ENCODE measurements around the gene LMF1. TPM values are rescaled to one million over a fixed set of nuclear protein-coding genes. Genes with fewer than 3 reads are reported as not detected.

Gene LMF1
- total and polyA plus RNA-seq, 9 of the 15 experiments (the other 6 are each of a cell fraction or from before 2014, with no cell fraction given) = 0.11 to 1.6 (median 0.55) TPM; not detected in 1

GRCh38 chr16:964356-965035 is 6.3 kb downstream of the LMF1 start:
- TF ChIP-seq FOXJ2 (tag; IDR thresholded peaks at IDR 0.05) = no peak
- no peak for TF ChIP-seq FOXA1 (IDR thresholded peaks at IDR 0.05; ENCODE audit: borderline replicate concordance)
- no peak for TF ChIP-seq SLC30A9 (CRISPR knock-in tag; IDR thresholded peaks at IDR 0.05)
- TF ChIP-seq NCOA4 (IDR thresholded peaks at IDR 0.05; ENCODE audit: partially characterized antibody) = no peak
- TF ChIP-seq, protein P1, sequence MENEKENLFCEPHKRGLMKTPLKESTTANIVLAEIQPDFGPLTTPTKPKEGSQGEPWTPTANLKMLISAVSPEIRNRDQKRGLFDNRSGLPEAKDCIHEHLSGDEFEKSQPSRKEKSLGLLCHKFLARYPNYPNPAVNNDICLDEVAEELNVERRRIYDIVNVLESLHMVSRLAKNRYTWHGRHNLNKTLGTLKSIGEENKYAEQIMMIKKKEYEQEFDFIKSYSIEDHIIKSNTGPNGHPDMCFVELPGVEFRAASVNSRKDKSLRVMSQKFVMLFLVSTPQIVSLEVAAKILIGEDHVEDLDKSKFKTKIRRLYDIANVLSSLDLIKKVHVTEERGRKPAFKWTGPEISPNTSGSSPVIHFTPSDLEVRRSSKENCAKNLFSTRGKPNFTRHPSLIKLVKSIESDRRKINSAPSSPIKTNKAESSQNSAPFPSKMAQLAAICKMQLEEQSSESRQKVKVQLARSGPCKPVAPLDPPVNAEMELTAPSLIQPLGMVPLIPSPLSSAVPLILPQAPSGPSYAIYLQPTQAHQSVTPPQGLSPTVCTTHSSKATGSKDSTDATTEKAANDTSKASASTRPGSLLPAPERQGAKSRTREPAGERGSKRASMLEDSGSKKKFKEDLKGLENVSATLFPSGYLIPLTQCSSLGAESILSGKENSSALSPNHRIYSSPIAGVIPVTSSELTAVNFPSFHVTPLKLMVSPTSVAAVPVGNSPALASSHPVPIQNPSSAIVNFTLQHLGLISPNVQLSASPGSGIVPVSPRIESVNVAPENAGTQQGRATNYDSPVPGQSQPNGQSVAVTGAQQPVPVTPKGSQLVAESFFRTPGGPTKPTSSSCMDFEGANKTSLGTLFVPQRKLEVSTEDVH (IDR thresholded peaks at IDR 0.05; ENCODE audit: low read depth, partially characterized antibody) = no peak
- TF ChIP-seq CREB1 (IDR thresholded peaks at IDR 0.05) = no peak
- no peak for TF ChIP-seq CREB1 (CRISPR knock-in tag; IDR thresholded peaks at IDR 0.05)
- TF ChIP-seq BRCA1 (IDR thresholded peaks at IDR 0.05) = no peak
- TF ChIP-seq BRCA1 (CRISPR knock-in tag; IDR thresholded peaks at IDR 0.05) = no peak
- no peak for TF ChIP-seq VEZF1 (CRISPR knock-in tag; IDR thresholded peaks at IDR 0.05)
- no peak for TF ChIP-seq ZBTB1 (CRISPR knock-in tag; IDR thresholded peaks at IDR 0.05; ENCODE audit: borderline replicate concordance, low read depth)
- no peak for TF ChIP-seq ZNF512 (tag; IDR thresholded peaks at IDR 0.05)
- no peak for TF ChIP-seq ZNF140 (CRISPR knock-in tag; IDR thresholded peaks at IDR 0.05)
- TF ChIP-seq KAT8 (IDR thresholded peaks at IDR 0.05; ENCODE audit: low read depth) = no peak
- TF ChIP-seq RUNX1 (IDR thresholded peaks at IDR 0.05; ENCODE audit: low read depth) = no peak
- H3K9me3 ChIP-seq (replicated peaks; ENCODE audit: control insufficient read depth, insufficient read depth, low read depth, low read length) = no peaks in the 10 kb centered on the region
- H3K9ac ChIP-seq (ENCODE audit: insufficient read depth in 1 of 2, low read depth in 2 of 2, low read length in 2 of 2) = no peak overlapping the region; a peak in 1 of 4 replicates
- FAIRE-seq (no peak), DNase-seq (ENCODE audit: extremely low read depth in 1 of 4, low spot score in 3 of 4) (no peak), ATAC-seq (no peak)
- intact Hi-C loops (cut with micrococcal nuclease) (no loop called here), in situ Hi-C loops (cut with MboI) (no loop called here)
- no peaks in the 10 kb centered on the region; the same call in 1 of the 2 replicates for H4K20me1 ChIP-seq (replicated peaks; ENCODE audit: control insufficient read depth, insufficient read depth, low read length)
- H3K27me3 ChIP-seq (ENCODE audit: control insufficient read depth in 2 of 2, insufficient read depth in 2 of 2, low read length in 2 of 2) = peaks cover 0 to 14% of the 10 kb centered on the region in 2 experiments; a peak in 2 of 5 replicates
- no peak overlapping the region for H3K4me3 ChIP-seq
- H3K36me3 ChIP-seq (ENCODE audit: control insufficient read depth, insufficient read depth, low read length) = no peaks in the 10 kb centered on the region; the same call in 2 of the 3 replicates
- no peak overlapping the region for H3K4me2 ChIP-seq (ENCODE audit: insufficient read depth, low read length)
- BruUV-seq (replicated peaks) = no TSS peak
- H3K27ac ChIP-seq (ENCODE audit: extremely low read depth, low read depth, low read length) = no peak overlapping the region
- 57% methylated on average over 22 of the region's 27 CpGs for WGBS (ENCODE audit: insufficient coverage, low coverage, missing lambda C conversion rate)
- no peaks in the 10 kb centered on the region for H3K79me2 ChIP-seq (ENCODE audit: control insufficient read depth, insufficient read depth, low read length)
- CTCF ChIA-PET (ENCODE audit: low intra/inter-chr PET ratio) = no interaction called here
- H3K9me1 ChIP-seq (ENCODE audit: control insufficient read depth, insufficient read depth, low read length) = no peaks in the 10 kb centered on the region
- H3K4me1 ChIP-seq (replicated peaks in 1 of 2; ENCODE audit: control insufficient read depth in 2 of 2, insufficient read depth in 2 of 2, low read length in 2 of 2) = peaks cover 0 to 27% of the 10 kb centered on the region in 2 experiments; a peak in 1 of 5 replicates
- no peak overlapping the region for H2AFZ ChIP-seq (ENCODE audit: low read depth, low read length)
- POLR2A ChIA-PET = interaction anchor here (1.3 kb wide), 1 partner anchor 10 kb away, joined by 5 read pairs; no protein-coding TSS in a partner anchor

Data from K562 (cell line).